ENCODE data around the gene TRIM39. TPM values are rescaled to one million over a fixed set of nuclear protein-coding genes. Genes with fewer than 3 reads are reported as not detected.
A peak's percentile ranks its signal among the peaks of the same experiment; 100 is the strongest.

Gene TRIM39
- total and polyA plus RNA-seq, 7 donors: 7.4 to 20.9 (median 11.4) TPM

GRCh38 chr6:30341218-30341617, 14.5 kb downstream of the TRIM39 start:
- H3K27ac ChIP-seq: no peak overlapping the region
- TF ChIP-seq CTCF (IDR thresholded peaks at IDR 0.05): no peak
- no peak for DNase-seq
- H3K4me3 ChIP-seq: no peak overlapping the region
- H3K27me3 ChIP-seq (ENCODE audit: insufficient read depth in 3 of 3, low read length in 2 of 3): no peaks in the 10 kb centered on the region
- 94 to 95% (median 95%) methylated on average over 3 of the region's 3 CpGs for WGBS, 3 donors
- no peak for ATAC-seq
- peaks cover 6% of the 10 kb centered on the region for H3K4me1 ChIP-seq
- intact Hi-C loops (cut with DNase I): no loop called here
- peaks cover 8 to 61% of the 10 kb centered on the region in 2 donors for H3K36me3 ChIP-seq (ENCODE audit: insufficient read depth in 1 of 2, low read depth in 1 of 2)
- no peaks in the 10 kb centered on the region for H3K9me3 ChIP-seq

- TF ChIP-seq CTCF (IDR thresholded peaks at IDR 0.05): no peak
- peaks cover 7 to 61% of the 10 kb centered on the region in 2 donors for H3K36me3 ChIP-seq (ENCODE audit: insufficient read depth in 1 of 2, low read depth in 1 of 2)
Measured at GRCh38 chr6:30341728-30342127, 15.0 kb downstream of the TRIM39 start.

GRCh38 chr6:30344191-30344867, 17.6 kb downstream of the TRIM39 start:
- intact Hi-C loops (cut with DNase I): no loop called here
- no peaks in the 10 kb centered on the region for H3K27me3 ChIP-seq (ENCODE audit: insufficient read depth in 3 of 3, low read length in 2 of 3)
- peak overlapping the region; percentile 83 for H3K4me3 ChIP-seq
- DNase-seq (no peak), ATAC-seq (no peak)
- 58 to 64% (median 61%) methylated on average over 4 of the region's 4 CpGs for WGBS, 3 donors
- no peak for TF ChIP-seq CTCF (IDR thresholded peaks at IDR 0.05)
- peaks cover 6% of the 10 kb centered on the region for H3K4me1 ChIP-seq
- H3K9me3 ChIP-seq: no peaks in the 10 kb centered on the region
- peaks cover 7 to 55% of the 10 kb centered on the region in 2 donors for H3K36me3 ChIP-seq (ENCODE audit: insufficient read depth in 1 of 2, low read depth in 1 of 2)
- peak overlapping the region; percentile 87 for H3K27ac ChIP-seq

More at GRCh38 chr6:30341728-30342127, 15.0 kb downstream of the TRIM39 start:
- Histone ChIP-seq H3K4me3 (no peak overlapping the region), H3K27ac (no peak overlapping the region), H3K4me1 (peaks cover 6% of the 10 kb centered on the region), H3K27me3 (ENCODE audit: insufficient read depth in 3 of 3, low read length in 2 of 3) (no peaks in the 10 kb centered on the region), H3K9me3 (no peaks in the 10 kb centered on the region)
- WGBS, 3 donors: 95 to 97% (median 96%) methylated on average over 16 of the region's 16 CpGs
- intact Hi-C loops (cut with DNase I): no loop called here
- ATAC-seq: no peak
- no peak for DNase-seq

GRCh38 chr6:30344868-30345671, 18.3 kb downstream of the TRIM39 start, which contains the start of gene RPP21:
RPP21 (plus strand) TSS chr6:30345156; CDS start chr6:30345172, 16 bp downstream.
- no peaks in the 10 kb centered on the region for H3K27me3 ChIP-seq (ENCODE audit: insufficient read depth in 3 of 3, low read length in 2 of 3)
- H3K9me3 ChIP-seq: no peaks in the 10 kb centered on the region
- peaks cover 6% of the 10 kb centered on the region for H3K4me1 ChIP-seq
- ATAC-seq (peak; percentile 98 to 100 (median 98)), DNase-seq (peak; percentile 89 to 92)
- WGBS, 3 donors: 2 to 4% (median 3%) methylated on average over 35 to 64 of the region's 64 CpGs
- intact Hi-C loops (cut with DNase I): no loop called here
- peak within 1 kb of the TSS; percentile 87 for H3K27ac ChIP-seq
- H3K36me3 ChIP-seq (ENCODE audit: insufficient read depth in 1 of 2, low read depth in 1 of 2): peaks cover 5 to 47% of the 10 kb centered on the region in 2 donors
- H3K4me3 ChIP-seq: peak within 1 kb of the TSS; percentile 83
- TF ChIP-seq CTCF (IDR thresholded peaks at IDR 0.05): no peak
